GM18502 (cell line): ENCODE measurements around the gene ABT1.

Experiments used
- ATAC-seq: cut with Tn5 transposase; IDR thresholded peaks from one replicate; pipeline ENCODE4 v1.9.1; 2021; ENCODE audit warnings: mild to moderate bottlenecking; ENCODE audit not compliant: unreplicated experiment, poor library complexity

ABT1 gene

DNA sequence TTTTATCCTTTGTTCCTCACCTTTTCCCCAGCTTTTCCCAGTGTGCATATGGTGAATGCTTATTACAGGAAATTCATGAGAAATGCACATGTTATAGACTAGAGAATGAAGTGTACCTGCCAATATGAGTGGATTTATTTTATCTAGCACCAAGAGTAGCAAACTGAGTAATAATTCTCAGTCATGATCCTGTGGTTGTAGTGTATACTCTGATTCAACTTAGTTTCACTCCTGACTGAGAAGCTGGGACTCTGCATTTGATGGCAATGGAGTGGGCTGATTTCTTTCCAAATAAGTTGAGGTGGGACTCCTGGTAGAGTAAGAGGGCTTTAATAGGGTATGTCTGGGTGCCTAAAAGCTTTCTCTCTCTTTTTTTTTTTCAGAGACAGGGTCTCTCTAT, 4.0 kb downstream of the ABT1 start:
- ATAC-seq, result no peak

- no peak for ATAC-seq
Measured at GRCh38 chr6:26602262-26602661, 5.5 kb downstream of the ABT1 start.

DNA sequence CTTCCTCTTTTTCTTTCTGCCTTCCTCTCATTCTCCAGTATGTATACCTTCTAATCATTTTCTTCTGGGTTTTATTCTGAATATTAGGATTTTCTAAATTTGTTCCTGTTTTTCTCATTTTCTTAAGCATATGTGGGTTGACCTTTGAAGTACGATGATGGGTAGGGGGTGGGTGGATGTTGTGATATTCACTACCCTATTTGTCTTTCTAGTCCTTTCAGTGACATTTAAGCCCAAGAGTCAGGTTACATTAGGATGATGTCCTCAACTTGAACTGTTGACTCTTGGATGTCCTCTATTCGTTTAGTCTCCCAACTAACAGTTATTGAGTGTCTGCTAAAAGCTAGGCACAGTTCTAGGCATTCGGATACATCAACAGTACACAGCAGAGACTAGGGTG, 7.3 kb downstream of the ABT1 start:
- no peak for ATAC-seq

- no peak for ATAC-seq
Measured at GRCh38 chr6:26604797-26605196, 8.0 kb downstream of the ABT1 start.

- peak; percentile 64 for ATAC-seq
Measured at GRCh38 chr6:26607434-26608230, 10.9 kb downstream of the ABT1 start.

GRCh38 chr6:26609463-26609862, 12.7 kb downstream of the ABT1 start:
- ATAC-seq, result no peak

DNA sequence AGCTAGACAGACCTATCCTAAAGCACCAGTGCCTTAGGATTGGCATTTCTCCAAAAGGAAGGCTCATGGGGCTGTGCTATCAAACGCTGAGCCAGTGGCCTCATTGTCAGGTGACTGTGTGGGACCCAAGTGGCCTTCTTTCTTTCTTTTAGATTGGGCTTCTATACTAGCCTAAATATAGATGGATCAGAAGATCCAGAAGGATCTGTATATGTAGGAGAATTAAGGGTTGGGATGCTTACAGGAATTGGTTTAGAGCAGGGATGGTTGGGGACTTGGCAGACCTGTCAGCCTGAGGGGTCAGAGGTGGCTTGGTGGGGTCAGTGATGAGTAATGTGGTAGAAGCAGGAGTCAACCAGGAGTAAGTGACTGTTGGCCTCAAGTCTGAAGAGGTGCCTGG, 14.8 kb downstream of the ABT1 start:
- ATAC-seq, result no peak

DNA sequence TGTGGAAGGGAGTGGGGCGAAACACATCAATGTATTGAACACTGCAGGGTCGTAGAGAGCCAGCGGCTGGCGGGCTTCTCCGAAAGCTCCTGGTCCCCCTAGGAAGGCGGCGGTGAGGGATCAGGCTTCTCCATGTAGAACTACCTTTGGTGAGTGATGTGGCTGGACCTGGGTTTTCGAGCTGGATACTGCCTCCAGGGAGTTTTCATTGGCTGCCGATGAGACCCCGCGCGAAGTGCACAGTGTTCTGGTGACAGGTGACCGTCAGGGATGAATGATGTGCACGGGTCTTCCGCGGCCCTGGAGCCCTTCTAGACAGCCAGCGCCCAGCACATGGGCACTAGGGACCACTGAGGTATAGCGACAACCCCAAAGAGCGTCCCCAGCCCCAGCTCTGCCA, 16.4 kb downstream of the ABT1 start:
- no peak for ATAC-seq

- ATAC-seq, result no peak
Measured at GRCh38 chr6:26613689-26614683, 17.2 kb downstream of the ABT1 start.

DNA sequence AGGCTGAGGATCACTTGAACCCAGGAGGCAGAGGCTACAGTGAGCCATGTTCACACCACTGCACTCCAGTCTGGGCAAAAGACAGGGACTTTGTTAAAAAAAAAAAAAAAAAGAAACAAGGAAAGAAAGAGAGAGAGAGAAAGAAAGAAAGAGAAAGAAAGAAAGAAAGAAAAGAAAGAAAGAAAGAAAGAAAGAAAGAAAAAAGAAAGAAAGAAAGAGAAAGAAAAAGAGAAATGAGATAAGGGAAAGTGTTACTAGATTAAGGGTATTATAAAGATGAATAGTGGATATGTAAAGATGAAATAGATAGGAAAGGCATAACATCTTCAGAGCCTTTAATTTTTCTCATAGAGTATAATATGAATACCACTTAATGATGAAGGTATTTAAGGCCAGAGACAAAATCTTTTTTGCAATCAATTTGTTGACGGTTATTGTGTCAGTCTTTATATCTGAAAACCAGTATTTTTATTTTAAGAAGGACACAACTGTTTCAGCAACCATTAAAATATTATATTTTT, 26.6 kb downstream of the ABT1 start:
- ATAC-seq, result no peak

- ATAC-seq, result no peak
Measured at GRCh38 chr6:26624557-26624956, 27.8 kb downstream of the ABT1 start.

- ATAC-seq, result no peak
Measured at GRCh38 chr6:26627843-26628242, 31.1 kb downstream of the ABT1 start.

- no peak for ATAC-seq
Measured at GRCh38 chr6:26629359-26629758, 32.6 kb downstream of the ABT1 start.

- ATAC-seq, result no peak
Measured at GRCh38 chr6:26640806-26641205, 44.1 kb downstream of the ABT1 start.

DNA sequence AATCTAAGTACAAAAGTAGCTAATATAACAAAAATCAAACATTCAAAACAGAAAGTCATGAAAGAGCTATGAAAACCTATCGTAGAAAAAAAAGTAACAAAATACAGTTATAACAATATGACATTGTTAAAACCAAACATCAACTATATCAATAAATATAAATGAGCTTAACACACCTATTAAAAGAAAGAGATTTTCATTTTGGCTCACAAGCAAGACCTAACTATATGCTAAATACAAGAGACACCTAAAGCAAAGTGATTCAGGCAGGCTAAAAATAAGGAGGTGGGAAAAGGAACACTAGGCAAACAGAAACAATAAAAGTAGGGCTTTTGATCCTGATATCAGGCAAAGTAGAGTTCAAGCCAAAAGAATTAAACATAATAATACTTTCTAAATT, 49.3 kb downstream of the ABT1 start:
- ATAC-seq, result no peak
